Kasumi-1 (cell line): Measurements from ENCODE around the gene MRPS6.

Source experiments
- DNase-seq, 2 experiments: peaks; one replicate each; lab custom pipeline; 2025; lab: John Stamatoyannopoulos, UW

Gene MRPS6

DNA sequence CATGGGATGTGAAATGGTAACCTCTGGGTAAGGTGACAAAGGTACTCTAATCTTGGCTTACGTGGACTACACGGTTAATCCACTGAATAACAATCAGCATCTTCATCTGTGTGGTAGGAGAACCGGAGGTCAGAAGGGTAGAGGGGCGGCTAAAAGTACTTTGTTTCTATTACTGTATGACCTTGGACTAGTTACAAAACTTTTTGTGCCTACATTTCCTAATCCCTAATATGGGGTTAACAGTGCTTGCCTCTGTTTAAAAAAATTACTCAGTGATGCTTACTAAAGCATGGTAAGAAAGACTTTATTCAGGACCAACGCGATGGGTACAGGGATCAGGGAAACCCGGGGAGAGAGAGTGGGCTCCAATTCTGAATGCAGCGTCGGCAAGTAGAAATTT lies 1.7 kb upstream of the MRPS6 start:
- no peak for DNase-seq

DNA sequence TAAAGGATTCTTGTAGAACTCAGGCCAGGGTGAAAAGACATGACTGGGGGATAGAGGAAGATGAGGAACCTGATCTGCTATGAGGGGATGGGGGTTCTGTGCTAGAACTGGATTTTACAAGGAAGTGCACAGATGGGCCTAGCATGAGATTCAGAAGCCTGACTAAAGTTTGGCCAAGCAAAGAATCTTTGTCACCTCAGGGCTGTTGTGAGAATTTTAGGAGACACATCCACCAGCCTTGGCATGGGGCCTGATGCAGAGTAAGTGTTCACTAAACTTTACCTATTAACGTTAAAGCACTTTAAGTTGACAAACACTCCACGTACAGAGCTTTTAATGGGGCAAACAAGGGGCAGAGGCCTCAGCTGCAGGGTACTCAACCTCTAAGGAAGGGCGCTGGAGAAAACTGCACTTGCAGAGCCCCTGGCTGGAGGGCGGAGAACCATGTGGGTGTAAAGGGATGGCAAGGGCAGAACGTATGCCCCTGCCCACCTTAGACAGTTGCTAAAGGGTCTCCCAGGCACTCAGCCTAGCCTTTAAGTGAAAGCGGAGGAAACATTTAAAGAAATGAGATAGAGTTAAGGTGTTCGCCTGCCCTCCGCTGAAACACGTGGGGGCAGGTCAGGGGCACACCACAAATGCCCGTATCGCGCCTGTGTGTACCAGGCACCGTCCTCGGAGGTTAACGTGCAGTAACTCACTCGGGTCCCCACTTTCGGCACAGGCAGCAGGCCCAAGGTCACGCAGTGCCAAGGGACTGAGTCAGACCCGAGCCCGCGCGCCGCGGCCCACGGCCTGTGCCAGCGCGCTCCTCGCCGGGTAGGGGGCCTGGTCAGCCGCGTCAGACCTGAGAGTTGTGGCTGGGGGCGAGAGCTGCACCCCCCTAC lies 990 bp upstream of the MRPS6 start:
- no peak for DNase-seq

DNA sequence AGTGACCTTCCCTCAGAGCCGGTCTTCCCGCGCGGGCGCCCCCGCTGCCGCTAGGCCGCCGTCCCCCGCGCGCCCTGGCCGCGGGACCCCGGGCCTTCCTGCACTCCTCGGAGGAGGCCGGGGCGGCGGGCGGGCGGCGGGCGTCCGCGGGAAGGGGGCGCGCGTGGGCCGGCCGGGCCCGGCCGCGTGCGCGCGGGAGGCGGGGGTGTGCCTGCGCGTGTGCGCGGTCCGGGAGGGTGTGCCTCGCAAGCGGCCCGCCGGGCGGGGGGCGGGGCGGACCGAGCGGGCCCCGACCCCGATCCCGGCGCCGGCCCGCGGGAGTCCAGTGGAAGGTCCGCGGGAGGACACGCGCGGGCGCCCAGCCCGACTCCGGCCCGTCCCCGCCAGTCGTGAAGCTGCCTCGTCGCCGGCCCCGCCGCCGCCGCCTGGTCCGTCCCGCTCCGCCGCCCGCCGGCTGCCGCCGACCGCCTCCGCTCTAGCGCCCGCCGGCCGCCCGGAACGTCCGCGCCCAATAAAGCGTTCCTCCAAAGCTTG lies 438 bp downstream of the MRPS6 start:
- peak in 1 of 2 experiments; percentile 16 for DNase-seq

DNA sequence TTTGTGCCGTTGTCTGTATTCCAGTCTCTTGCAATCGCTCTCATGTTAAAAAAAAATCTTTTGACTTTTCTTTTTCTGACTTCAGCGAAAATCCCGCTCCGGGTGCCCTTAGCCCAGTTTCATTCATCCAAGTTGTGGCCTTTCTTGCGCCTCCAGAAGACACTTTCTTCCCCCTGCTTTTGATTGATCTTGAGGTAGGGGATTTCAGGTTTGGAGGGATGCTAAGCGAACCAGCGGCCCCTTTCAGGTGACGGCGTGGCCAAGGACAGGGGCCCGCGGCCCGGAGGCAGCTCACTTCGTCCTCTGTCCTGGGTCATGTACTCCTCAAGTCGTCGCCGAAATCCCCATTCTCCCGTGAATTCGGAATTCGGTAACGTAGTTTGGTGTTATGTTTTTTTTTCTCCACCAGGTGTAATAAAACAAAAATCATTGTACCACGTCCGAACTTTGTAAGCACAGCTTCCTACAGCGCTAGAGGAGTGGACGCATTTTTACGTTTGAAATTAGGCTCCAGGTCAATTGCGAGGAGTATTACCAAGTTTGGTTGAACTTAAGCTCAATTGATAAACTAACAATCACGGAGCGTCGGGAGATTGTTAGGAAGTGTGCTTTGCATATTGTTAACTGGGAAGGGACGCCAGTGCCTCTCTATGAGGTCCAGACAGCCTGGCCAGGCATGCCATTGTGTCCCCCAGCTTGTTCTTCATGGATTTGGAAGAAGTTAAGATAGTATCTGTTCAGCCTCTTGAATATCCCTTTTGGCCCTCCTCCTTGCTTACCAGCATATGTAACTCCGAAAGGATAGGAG lies 1.1 kb downstream of the MRPS6 start:
- DNase-seq: peak in 1 of 2 experiments; percentile 18

DNA sequence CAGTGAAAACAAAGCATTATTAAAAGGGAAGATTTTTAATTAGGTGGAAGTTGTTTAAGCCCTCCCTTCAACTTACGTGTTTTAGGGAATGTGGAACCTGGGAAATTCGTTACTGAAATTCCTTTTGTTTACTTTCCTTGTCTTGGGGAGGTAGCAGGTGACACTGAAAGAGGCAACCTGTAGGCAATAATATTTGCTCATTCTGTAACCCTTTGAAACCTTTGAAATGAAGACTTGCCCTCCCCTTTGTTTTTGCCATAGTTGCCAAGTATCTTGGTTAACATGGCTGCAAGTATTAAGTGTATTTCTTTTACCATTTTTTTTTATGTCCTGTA lies 1.7 kb downstream of the MRPS6 start:
- DNase-seq: no peak

DNA sequence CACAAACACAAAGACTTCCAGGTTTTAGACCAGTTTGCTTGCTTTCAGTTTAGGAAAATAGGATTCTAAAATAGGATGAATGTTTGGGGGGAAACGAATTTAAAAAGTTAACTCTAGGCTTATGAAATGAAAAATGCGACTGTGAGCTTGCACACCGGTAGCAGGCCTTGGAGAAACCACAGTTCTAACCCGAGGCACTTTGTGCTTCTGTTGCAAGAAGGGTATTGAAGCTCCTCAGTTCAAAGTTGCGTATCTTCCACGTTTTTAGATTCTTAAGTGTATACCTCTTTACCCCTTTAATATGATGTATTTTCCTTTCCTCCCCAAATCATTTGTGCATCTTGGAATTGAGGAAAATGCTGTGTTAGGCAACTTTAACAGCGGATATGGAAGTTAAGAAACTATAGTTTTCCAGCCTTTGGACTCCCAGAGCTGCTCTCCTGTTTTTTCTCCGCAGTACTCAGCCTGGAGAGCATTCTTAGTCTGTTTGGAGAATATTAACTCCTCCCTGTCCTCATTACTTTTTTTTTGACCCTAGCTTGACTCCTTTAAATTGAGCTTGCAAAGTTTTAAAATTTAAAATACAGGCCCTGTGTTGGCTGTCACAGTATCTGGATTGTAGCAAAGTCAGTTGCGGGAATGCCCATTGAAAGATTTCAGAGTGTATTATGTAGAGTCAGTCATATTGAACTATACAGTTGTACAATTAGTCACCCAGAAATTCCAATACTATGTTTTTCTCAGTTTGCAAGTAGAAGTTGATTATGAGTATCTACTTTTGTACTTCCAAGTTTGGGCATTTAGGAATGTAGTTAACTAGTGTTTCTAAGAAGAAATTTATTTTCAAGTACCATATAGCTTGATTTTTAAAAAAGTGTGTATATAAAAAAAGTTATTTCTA lies 2.6 kb downstream of the MRPS6 start:
- DNase-seq: no peak

DNA sequence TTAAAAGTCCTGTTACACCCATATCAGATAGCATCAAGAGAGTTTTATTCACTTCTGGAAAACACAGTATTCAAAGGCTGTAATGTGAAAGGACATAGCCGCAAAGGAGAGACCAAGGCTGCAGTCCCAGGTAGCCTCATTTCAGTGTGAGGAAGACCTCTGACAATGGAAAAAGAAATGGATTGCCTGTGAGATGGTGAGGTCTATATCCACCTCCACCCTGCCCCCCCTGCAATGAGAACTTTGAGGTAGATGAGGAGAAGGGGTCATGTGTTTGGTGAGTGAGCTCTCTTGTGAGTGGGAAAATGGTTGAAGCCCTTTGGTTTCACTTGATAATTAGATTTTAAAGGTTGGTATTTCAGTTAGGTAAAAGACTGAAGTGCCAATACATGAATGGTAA lies 3.5 kb downstream of the MRPS6 start:
- no peak for DNase-seq

DNA sequence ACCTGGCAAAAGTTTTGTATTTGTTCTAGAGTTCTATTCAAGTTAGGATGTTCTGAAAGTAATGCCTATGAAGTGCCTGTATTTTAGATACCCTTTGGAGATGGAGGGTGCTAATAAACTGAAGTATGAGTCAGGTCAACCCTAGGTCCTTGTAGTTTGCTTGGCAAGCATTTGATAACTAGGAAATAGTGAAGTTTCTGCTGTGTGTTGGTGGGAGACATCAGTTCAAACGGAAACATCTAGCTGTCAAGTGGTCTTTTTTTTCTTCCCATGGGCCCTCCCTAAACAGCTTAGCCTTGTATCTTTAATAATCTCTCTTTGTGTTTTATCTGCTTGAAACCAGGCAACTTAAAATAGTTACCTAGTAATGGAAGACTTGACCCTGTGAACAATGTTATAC lies 4.5 kb downstream of the MRPS6 start:
- DNase-seq: no peak

DNA sequence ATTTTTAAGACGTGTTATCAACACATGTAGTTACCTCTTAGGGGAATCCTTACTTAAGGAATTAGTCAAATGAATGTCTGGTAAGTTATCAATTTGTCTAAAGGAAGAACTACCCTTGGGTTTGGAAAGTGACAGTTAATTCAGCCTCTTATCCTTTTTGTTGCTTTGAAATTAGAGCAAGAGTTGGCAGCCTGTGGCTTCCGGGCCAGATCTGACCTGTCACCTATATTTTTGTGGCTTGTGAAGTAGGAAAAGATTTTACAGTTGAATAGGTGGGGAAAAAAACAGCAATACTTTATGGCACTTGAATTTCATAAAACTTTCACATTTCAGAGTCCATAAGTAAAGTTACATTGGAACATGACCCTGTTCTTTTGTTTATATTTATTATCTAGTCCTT lies 5.5 kb downstream of the MRPS6 start:
- DNase-seq: no peak

DNA sequence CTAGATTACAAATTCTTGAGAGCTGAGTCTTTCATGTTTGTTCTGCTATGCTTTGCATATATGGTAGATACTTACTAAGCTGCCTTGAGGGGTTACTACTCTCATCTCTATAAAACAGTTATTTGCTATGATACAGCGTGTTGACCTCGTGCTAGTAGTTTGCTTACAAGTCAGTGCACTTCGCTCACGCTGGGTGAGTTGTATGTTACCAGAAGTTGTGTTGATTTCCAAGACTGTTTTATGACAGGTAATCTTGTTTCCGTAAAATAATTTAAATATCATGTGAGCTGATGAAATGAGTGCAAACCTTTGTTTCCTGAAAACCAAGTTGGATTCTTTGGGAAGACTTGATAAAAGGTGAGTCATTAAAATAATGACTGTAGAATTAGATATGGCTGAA lies 7.3 kb downstream of the MRPS6 start:
- DNase-seq: no peak

DNA sequence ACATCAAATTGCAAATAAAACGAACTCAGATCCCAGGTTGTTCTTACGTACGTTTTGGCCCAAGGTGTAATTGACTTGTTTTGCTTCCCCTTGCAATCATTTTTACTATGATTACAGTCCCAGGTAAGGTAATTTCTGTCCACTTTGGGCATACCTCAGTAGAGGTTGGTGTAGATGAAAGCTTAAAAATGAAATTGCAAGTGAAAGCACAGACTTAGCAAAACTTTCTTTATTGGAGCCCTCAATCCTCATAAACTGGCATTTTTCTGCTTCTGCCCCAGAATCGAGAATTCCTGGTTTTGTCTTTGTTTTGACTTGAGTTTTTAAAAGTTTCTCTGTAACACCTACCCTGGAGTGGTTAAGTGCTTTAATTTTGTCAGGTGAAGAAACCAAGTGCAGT lies 9.4 kb downstream of the MRPS6 start:
- no peak for DNase-seq

DNA sequence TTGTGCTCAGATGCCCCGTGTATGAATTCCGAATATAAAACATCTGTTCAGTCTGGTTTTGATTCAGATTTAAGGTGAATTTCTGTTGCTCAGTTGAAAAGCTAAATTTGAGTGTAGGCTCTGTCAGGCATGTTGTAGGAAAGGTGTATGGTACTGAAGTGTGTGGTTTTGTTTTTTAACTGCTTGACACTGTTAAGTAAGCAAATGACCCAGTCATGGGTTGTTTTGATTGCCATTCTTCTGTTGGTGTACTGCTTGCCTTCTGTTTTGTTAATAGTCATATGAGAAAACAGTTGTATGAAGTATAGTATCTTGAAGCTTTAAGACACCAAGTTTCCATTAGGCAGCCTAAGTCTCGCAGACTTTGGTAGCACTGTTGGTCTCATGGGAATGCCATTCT lies 10.0 kb downstream of the MRPS6 start:
- no peak for DNase-seq

DNA sequence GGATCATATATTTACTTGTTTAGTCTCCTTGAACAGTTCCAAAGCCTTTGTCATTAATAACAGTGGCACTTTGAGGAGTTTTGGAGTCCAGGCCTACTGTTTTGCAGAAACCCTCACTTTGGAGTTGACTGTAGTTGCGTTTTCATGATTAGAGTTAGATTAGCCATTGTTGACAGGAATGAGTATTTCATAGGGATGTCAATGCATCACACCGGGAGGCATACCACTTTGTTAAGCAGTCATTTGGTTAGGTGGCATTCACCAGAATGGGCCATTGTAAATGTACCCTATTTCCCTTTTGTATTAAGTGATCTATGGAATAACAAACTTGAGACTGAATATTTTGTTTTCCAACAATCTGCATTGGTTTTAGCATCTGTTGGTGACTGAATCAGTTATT lies 11.8 kb downstream of the MRPS6 start:
- DNase-seq: no peak

DNA sequence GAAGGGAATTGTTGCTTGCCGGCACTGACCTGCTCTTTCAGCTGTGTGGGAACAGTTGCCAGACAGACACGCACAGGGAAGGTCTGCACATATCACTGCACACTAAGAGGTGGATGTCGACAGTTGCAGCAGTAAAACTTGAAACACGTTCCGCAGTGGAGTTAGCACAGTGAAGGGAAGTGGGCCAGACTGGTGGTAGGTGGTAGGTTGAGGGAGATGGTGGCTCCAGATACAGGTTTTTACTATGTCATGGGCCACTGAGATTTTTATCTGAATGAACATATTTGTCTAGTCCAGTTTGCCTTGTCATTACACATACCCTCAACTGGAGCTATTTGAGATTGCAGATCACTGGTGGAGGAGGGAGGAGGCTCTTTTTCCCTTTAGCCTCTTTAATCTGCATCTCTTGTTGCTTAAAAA lies 13.5 kb downstream of the MRPS6 start:
- no peak for DNase-seq

DNA sequence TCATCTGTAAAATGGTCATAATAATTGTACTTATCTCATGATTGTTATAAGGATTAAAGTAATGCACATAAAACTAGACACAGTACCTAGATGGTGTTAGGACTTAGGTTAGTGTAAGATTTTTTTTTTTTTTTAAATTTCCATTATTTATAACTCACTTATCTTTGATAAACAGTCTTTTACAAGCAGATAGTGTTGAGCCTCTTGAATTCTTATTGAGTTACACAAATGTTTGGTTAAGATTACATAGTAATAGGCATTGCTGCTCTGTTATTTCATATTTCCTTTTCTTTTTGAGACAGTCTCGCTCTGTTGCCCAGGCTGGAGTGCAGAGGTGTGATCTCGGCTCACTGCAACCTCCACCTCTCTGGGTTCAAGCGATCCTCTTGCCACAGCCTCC lies 15.4 kb downstream of the MRPS6 start:
- no peak for DNase-seq

DNA sequence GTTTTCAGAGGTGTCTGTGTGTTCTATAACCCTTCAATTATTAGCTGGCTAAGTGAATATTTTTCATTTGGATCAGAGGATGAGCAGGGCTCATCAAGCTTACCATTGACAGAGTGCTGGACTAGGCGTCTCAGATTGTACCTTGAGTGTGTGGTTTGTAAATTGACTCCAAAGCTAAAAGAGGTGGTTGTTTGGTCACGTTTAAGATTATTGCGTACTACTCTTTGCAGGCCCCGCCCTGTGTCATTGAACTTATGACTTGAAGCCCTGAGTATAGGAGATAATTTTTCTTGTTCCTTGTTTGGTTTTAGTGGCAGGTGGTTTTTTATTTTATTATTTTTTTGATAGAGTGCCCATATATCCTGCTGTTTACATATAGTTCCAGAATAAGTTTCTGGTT lies 17.7 kb downstream of the MRPS6 start:
- no peak for DNase-seq

DNA sequence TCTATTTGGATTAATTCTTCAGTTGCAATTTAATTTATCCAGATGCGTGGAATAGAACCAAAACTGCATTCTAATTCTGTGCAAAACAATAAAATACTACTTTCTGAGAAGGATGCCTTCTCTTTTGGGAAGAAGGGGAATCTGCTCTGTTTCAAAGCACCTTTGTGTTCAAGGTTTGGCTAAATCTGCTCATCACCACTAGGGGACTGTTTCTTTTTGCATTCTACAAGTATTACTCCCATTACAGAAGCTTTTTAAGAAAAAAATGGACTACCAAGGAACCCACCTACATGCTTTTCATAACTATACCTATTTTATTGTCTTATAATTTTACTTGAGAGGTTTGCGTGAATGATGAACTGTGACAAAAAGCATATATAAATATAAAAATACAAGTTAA lies 18.2 kb downstream of the MRPS6 start:
- peak; percentile 5 to 15 for DNase-seq

DNA sequence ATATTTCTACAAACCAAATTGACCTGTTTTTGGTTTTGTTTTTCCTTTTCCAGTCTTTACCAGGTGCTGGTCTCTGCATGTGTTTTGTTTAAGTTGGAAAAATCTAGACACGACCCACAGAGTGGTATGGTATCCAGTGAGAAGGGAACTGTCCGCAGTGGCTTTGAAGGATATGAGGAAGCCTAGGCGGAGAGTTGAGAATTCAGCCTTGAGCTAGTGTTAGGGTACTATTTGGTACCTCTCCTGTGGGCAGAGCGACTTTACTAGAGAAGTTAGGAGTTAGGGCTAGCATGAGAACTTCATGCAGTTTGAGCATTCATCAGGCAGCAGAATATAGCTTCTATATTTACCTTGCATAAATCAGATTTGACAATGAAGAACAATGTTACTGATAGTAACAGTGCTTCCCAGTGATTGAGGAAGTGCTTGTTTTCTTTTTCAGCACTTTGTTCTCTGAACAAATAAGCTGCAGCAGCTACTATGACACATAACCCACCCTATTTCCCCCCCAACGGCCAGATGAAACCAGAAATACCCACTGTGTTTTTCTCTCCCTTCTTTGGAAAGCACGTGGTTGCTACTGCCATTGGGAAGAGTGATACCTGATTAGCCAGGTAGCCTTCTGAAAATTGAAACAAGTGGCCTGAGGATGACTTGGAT lies 19.0 kb downstream of the MRPS6 start:
- DNase-seq: no peak

DNA sequence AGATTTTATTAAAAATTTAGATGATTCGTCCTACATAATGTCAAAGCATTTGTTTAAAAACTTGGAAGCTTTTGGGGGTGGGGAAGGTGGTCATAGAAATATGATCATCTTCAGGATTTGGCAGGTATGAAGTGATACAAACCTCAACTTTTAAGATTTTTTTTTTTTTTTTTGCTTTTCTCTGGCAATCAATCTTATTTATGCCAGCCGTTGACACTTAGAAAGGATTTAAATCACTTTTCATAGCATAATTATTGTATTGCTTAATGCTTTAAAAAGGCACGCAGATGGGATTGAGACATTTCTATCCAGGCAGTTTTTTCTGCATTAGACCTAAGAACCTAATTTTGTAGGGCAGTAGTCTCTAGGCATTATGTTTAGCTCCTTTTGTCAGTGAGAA lies 19.7 kb downstream of the MRPS6 start:
- no peak for DNase-seq

DNA sequence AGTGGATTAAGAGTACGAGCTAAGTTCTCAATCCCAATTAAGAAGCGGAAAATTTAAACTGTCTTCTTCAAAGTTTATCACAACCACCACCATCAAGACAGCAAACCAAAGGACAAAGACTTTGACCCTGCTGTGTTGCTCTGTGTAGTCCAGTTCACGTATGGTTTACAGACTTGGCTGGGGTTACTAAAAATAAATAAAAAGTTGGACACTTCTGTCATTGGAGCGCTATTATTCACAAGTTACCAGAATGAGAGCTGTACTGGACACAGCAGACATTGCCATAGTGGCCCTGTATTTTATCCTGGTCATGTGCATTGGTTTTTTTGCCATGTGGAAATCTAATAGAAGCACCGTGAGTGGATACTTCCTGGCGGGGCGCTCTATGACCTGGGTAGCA lies 21.6 kb downstream of the MRPS6 start:
- DNase-seq: no peak

DNA sequence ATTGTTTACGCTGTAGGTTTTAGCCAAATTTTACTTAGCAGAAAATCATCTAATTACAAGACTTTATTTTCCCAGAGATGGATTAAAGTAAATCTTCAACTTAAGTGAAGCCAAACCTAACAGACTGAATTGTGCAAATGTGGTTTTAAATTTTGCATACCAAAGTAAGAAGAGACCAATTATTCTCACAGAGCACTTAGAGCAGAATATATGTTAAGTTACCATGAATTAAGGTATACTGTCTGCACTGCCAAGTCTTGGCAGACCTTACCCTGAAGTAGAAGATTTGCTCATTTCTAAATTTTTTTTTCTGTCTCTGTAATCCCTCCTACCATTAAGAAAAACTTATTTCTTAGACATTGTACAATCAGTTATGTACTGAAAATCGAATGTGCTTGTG lies 24.1 kb downstream of the MRPS6 start:
- no peak for DNase-seq

DNA sequence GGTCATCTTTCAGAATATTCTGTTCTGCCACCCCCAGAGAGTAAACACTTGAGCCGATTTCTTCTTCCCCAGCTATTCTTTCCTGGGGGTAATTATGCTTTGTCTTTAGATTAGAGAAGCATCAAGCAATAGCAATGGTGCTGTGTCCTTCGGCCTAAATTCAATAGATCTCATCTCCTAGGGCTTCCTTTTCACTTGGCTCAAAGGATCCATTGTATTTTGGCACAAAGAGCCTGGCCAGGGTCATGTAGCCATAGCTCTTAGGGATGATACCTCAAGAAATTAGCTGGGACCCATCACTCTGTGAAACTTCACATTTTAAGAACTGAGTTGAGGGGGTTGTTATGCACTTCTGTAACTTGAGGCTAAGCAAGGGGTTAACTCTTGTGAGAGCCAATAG lies 27.0 kb downstream of the MRPS6 start:
- DNase-seq: no peak
